ENCODE results near the gene ACOT8.

ACOT8 gene

DNA sequence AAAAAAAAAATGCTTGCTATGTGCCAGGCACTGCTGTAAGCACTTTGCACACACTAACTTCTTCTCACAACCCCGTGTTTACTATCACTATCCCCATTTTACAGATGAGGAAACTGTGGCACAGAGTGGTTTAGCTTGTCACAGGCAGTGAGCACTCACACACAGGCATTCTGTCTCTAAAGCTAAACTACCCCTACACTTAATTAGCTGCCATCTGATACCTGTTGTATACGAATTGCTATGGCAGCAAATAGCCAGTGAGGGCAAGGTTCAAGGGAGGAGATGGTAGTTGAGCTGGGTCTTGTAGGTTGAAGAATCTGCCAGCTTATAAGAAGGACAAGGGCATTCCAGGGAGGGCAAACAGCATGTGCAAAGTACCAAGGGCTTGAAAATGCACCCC is 35.2 kb downstream of the ACOT8 start:
- TF ChIP-seq, protein P1, sequence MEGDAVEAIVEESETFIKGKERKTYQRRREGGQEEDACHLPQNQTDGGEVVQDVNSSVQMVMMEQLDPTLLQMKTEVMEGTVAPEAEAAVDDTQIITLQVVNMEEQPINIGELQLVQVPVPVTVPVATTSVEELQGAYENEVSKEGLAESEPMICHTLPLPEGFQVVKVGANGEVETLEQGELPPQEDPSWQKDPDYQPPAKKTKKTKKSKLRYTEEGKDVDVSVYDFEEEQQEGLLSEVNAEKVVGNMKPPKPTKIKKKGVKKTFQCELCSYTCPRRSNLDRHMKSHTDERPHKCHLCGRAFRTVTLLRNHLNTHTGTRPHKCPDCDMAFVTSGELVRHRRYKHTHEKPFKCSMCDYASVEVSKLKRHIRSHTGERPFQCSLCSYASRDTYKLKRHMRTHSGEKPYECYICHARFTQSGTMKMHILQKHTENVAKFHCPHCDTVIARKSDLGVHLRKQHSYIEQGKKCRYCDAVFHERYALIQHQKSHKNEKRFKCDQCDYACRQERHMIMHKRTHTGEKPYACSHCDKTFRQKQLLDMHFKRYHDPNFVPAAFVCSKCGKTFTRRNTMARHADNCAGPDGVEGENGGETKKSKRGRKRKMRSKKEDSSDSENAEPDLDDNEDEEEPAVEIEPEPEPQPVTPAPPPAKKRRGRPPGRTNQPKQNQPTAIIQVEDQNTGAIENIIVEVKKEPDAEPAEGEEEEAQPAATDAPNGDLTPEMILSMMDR (IDR thresholded peaks at IDR 0.05; ENCODE audit: control insufficient read depth, insufficient read depth, low read depth, low read length, missing control alignments), result no peak
- no peak for DNase-seq (ENCODE audit: low read depth)
- H3K4me3 ChIP-seq (ENCODE audit: control insufficient read depth, low read depth, low read length), result no peak overlapping the region

DNA sequence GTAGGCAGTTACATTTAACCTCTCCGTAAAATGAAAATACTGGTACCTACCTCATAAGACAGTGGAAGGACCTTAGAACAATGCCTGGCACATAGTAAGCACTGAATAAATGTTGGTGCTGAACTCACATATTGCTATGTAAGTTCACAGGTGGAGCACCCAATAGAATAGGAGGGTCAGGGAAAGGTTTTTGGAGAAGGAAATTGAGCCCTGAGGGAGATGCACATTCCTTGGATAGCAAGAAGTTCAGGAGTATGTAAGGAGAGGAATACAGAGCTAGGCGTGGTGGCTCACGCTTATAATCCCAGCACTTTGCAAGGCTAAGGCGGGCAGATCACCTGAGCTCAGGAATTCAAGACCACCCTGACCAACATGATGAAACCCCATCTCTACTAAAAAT is 37.7 kb downstream of the ACOT8 start:
- H3K4me3 ChIP-seq (ENCODE audit: control insufficient read depth, low read depth, low read length), result no peak overlapping the region
- no peak for DNase-seq (ENCODE audit: low read depth)
- TF ChIP-seq, protein P1 (IDR thresholded peaks at IDR 0.05; ENCODE audit: control insufficient read depth, insufficient read depth, low read depth, low read length, missing control alignments), result no peak

DNA sequence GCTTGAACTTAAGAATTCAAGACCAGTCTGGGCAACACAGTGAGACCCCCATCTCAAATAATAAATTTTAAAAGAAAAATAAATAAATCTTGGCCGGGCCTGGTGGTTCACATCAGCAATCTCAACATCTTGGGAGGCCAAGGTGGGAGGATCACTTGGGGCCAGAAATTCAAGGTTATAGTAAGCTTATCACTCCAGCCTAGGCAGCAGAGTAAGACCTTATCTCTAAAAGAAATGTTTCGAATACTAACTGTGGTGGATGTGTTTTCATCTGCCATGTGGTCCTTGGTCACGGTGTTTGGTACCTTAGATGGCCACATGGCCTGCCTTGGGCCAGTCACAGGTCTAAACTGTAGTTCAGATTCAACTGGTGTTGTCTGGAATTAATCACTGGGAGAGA is 39.0 kb downstream of the ACOT8 start:
- DNase-seq (ENCODE audit: low read depth), result no peak
- no peak overlapping the region for H3K4me3 ChIP-seq (ENCODE audit: control insufficient read depth, low read depth, low read length)
- TF ChIP-seq, protein P1 (IDR thresholded peaks at IDR 0.05; ENCODE audit: control insufficient read depth, insufficient read depth, low read depth, low read length, missing control alignments), result no peak

DNA sequence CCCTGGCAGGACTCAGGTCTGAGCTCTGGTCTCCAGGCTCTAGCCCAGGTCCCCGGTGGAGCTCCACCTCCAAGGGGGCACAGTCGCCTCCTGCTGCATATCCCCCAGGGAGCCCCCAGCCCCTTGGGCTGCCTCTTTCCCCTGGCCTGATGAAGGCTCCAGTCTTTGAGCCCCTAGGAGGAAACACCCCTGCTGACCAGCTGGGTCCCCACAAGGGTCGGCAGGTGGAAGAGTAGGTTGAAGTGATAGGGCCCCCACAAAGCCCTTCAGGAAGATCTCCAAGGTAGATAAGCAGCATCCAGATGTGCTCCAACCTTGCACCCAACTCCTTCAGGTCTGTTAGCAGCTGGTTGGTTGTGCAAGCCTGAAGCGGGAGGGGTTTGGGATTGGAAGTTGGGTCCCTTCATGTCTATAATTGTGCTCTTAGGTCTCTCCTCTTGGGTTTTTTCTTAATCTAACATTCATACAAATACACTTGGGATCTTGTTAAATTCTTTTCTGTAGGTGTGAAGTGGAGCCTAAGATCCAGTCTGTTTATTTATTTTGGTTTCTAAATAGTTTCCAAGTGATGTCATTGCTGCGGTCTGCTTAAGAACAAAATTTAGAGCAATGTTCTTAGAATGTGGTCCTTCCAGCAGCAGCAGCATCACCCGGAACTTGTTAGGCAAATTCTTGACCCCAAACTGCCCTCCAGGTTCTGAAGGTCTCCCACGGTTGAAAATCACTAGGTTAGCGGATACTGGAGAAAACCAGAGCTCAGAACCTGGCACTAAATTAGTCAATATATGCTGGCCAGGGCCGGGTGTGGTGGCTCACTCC is 39.6 kb downstream of the ACOT8 start:
- no peak overlapping the region for H3K4me3 ChIP-seq (ENCODE audit: control insufficient read depth, low read depth, low read length)
- DNase-seq (ENCODE audit: low read depth), result peak; percentile 51
- TF ChIP-seq, protein P1 (IDR thresholded peaks at IDR 0.05; ENCODE audit: control insufficient read depth, insufficient read depth, low read depth, low read length, missing control alignments), result no peak

DNA sequence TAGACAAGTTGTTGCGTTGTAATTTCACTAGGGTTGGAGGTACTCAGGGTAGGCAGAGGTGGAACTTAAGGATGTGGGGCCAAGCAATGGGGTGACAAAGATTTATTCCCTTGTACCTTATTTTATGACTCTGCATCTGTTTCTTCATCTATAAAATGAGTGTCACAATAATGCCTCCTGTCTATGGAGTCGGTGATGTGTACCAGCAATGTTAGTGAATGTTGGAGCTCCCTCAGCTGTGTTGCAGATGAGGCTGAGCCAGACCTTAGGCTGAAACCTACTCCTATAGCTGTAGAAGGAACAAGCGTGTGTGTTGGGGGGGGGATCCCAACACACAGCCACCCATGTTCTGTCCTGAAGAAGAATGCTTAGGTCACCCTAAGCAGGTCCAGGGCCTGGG is 40.2 kb downstream of the ACOT8 start:
- no peak for DNase-seq (ENCODE audit: low read depth)
- H3K4me3 ChIP-seq (ENCODE audit: control insufficient read depth, low read depth, low read length), result no peak overlapping the region
- TF ChIP-seq, protein P1 (IDR thresholded peaks at IDR 0.05; ENCODE audit: control insufficient read depth, insufficient read depth, low read depth, low read length, missing control alignments), result no peak

DNA sequence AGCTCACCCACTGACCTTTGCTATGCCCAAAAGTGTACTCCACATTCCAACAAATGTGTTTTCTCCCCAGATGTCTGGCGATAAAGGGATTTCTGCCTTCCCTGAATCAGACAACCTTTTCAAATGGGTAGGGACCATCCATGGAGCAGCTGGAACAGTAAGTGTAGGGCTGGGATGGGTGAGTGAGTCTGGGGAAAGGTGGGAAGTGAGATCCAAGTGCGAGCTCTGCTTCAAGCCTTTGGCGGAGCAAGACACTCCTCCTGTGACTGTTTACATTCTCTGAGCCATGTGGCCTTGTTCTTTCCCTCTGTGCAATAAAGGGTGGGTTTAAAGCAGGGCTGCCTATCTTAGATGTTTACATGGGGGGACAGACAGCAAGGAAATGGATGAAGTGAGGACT is 42.9 kb downstream of the ACOT8 start:
- TF ChIP-seq, protein P1 (IDR thresholded peaks at IDR 0.05; ENCODE audit: control insufficient read depth, insufficient read depth, low read depth, low read length, missing control alignments), result no peak
- no peak overlapping the region; the same call in none of the 2 replicates for H3K4me3 ChIP-seq (ENCODE audit: control insufficient read depth, low read depth, low read length)
- no peak for DNase-seq (ENCODE audit: low read depth)
